Neuron (in vitro differentiated cells): ENCODE data around the gene XPO4.
"Not testable (repeated sequence)": the region's sequence is repeated elsewhere in the genome, so short reads cannot be mapped to it uniquely, and the experiment has no call there.

ENCODE experiments used
- H2AFZ ChIP-seq: one replicate; pipeline ENCODE4 v1.6.1; 2013; ENCODE audit warnings: low read depth, mild to moderate bottlenecking, inconsistent platforms, low read length, moderate library complexity
- H3K27me3 ChIP-seq: one replicate; pipeline ENCODE4 v1.6.1; 2013; ENCODE audit warnings: low read length; ENCODE audit not compliant: insufficient read depth
- H3K36me3 ChIP-seq: one replicate; pipeline ENCODE4 v1.6.1; 2013; ENCODE audit warnings: low read length; ENCODE audit not compliant: insufficient read depth
- H3K4me1 ChIP-seq: one replicate; pipeline ENCODE4 v1.6.1; 2013; ENCODE audit warnings: low read length; ENCODE audit not compliant: insufficient read depth
- H3K4me3 ChIP-seq: 2 replicates; pipeline ENCODE4 v1.5.1; 2013; ENCODE audit warnings: mild to moderate bottlenecking, low read length, moderate library complexity
- H3K9me3 ChIP-seq: one replicate; pipeline ENCODE4 v1.6.1; 2013; ENCODE audit warnings: low read length

XPO4 gene

GRCh38 chr13:20902438-20903163, at the start of gene XPO4:
XPO4 (minus strand) TSS chr13:20902746; CDS start chr13:20902738, 8 bp downstream.
- Histone ChIP-seq H2AFZ (peak within 1 kb of the TSS; percentile 99), H3K9me3 (no peaks in the 10 kb centered on the region), H3K36me3 (peaks cover 8% of the 10 kb centered on the region), H3K4me1 (peaks cover 16% of the 10 kb centered on the region), H3K27me3 (no peaks in the 10 kb centered on the region), H3K4me3 (peak within 1 kb of the TSS; percentile 69)

GRCh38 chr13:20948001-20948400, 45.5 kb upstream of the XPO4 start:
- not testable (repeated sequence) for H2AFZ ChIP-seq, H3K36me3 ChIP-seq, H3K27me3 ChIP-seq, H3K4me1 ChIP-seq, H3K9me3 ChIP-seq, H3K4me3 ChIP-seq

GRCh38 chr13:20945952-20946383, 43.4 kb upstream of the XPO4 start:
- Histone ChIP-seq H3K4me1 (no peaks in the 10 kb centered on the region), H3K36me3 (no peaks in the 10 kb centered on the region), H3K27me3 (no peaks in the 10 kb centered on the region), H3K9me3 (no peaks in the 10 kb centered on the region), H2AFZ (no peak overlapping the region), H3K4me3 (no peak overlapping the region)

GRCh38 chr13:20942938-20943559, 40.5 kb upstream of the XPO4 start:
- no peaks in the 10 kb centered on the region for H3K4me1 ChIP-seq
- H3K4me3 ChIP-seq: no peak overlapping the region

GRCh38 chr13:20940511-20940910, 38.0 kb upstream of the XPO4 start:
- H3K27me3 ChIP-seq, H3K4me1 ChIP-seq, H3K9me3 ChIP-seq, H3K4me3 ChIP-seq, H2AFZ ChIP-seq, H3K36me3 ChIP-seq: not testable (repeated sequence)

More at GRCh38 chr13:20942938-20943559, 40.5 kb upstream of the XPO4 start:
- Histone ChIP-seq H3K9me3 (no peaks in the 10 kb centered on the region), H3K27me3 (no peaks in the 10 kb centered on the region), H2AFZ (peak overlapping the region; percentile 0), H3K36me3 (no peaks in the 10 kb centered on the region)

- no peak overlapping the region for H2AFZ ChIP-seq
- no peaks in the 10 kb centered on the region for H3K27me3 ChIP-seq
- H3K4me3 ChIP-seq: no peak overlapping the region
- no peaks in the 10 kb centered on the region for H3K4me1 ChIP-seq
- no peaks in the 10 kb centered on the region for H3K36me3 ChIP-seq
- no peaks in the 10 kb centered on the region for H3K9me3 ChIP-seq
Measured at GRCh38 chr13:20940083-20940482, 37.5 kb upstream of the XPO4 start.

- Histone ChIP-seq H3K4me1 (no peaks in the 10 kb centered on the region), H3K36me3 (no peaks in the 10 kb centered on the region), H3K27me3 (no peaks in the 10 kb centered on the region), H2AFZ (no peak overlapping the region), H3K9me3 (no peaks in the 10 kb centered on the region), H3K4me3 (no peak overlapping the region)
Measured at GRCh38 chr13:20939662-20940061, 37.1 kb upstream of the XPO4 start.

GRCh38 chr13:20938302-20938701, 35.8 kb upstream of the XPO4 start:
- Histone ChIP-seq H3K4me3 (no peak overlapping the region), H3K9me3 (no peaks in the 10 kb centered on the region), H2AFZ (no peak overlapping the region)

GRCh38 chr13:20927596-20928257, 25.2 kb upstream of the XPO4 start:
- Histone ChIP-seq H3K27me3 (no peaks in the 10 kb centered on the region), H3K9me3 (no peaks in the 10 kb centered on the region), H3K4me1 (peaks cover 2% of the 10 kb centered on the region), H3K4me3 (no peak overlapping the region), H2AFZ (no peak overlapping the region), H3K36me3 (no peaks in the 10 kb centered on the region)

More at GRCh38 chr13:20938302-20938701, 35.8 kb upstream of the XPO4 start:
- no peaks in the 10 kb centered on the region for H3K27me3 ChIP-seq
- H3K4me1 ChIP-seq: no peaks in the 10 kb centered on the region
- no peaks in the 10 kb centered on the region for H3K36me3 ChIP-seq

GRCh38 chr13:20925395-20925790, 22.8 kb upstream of the XPO4 start:
- H3K9me3 ChIP-seq, H3K27me3 ChIP-seq, H3K4me1 ChIP-seq, H3K36me3 ChIP-seq, H2AFZ ChIP-seq, H3K4me3 ChIP-seq: not testable (repeated sequence)

GRCh38 chr13:20924758-20925394, 22.3 kb upstream of the XPO4 start:
- no peaks in the 10 kb centered on the region for H3K9me3 ChIP-seq
- H3K4me1 ChIP-seq: peaks cover 2% of the 10 kb centered on the region
- H2AFZ ChIP-seq: no peak overlapping the region
- H3K27me3 ChIP-seq: no peaks in the 10 kb centered on the region
- H3K36me3 ChIP-seq: no peaks in the 10 kb centered on the region
- no peak overlapping the region for H3K4me3 ChIP-seq

- Histone ChIP-seq H3K27me3 (no peaks in the 10 kb centered on the region), H3K4me3 (no peak overlapping the region), H3K36me3 (no peaks in the 10 kb centered on the region), H3K9me3 (no peaks in the 10 kb centered on the region), H3K4me1 (peaks cover 2% of the 10 kb centered on the region), H2AFZ (no peak overlapping the region)
Measured at GRCh38 chr13:20923272-20923671, 20.7 kb upstream of the XPO4 start.

- peaks cover 2% of the 10 kb centered on the region for H3K4me1 ChIP-seq
- no peak overlapping the region for H3K4me3 ChIP-seq
- no peak overlapping the region for H2AFZ ChIP-seq
- H3K36me3 ChIP-seq: no peaks in the 10 kb centered on the region
- no peaks in the 10 kb centered on the region for H3K9me3 ChIP-seq
- H3K27me3 ChIP-seq: no peaks in the 10 kb centered on the region
Measured at GRCh38 chr13:20921572-20921971, 19.0 kb upstream of the XPO4 start.
